Ectodermal cell (in vitro differentiated cells): ENCODE data around the gene NCF4.

Source experiments
- H3K27ac ChIP-seq: 2 replicates; pipeline ENCODE4 v1.7.0; 2013; ENCODE audit warnings: mild to moderate bottlenecking, low read depth, low read length; ENCODE audit not compliant: insufficient read depth, poor library complexity, severe bottlenecking
- H3K27me3 ChIP-seq: 2 replicates; pipeline ENCODE4 v1.7.0; 2013; ENCODE audit warnings: mild to moderate bottlenecking, low read length; ENCODE audit not compliant: insufficient read depth, control insufficient read depth, poor library complexity, severe bottlenecking
- H3K36me3 ChIP-seq: one replicate; pipeline ENCODE4 v1.7.0; 2013; ENCODE audit warnings: low read length; ENCODE audit not compliant: control insufficient read depth, insufficient read depth
- H3K4me1 ChIP-seq: one replicate; pipeline ENCODE4 v1.7.0; 2013; ENCODE audit warnings: low read length; ENCODE audit not compliant: control insufficient read depth, insufficient read depth
- H3K4me3 ChIP-seq: 2 replicates; pipeline ENCODE4 v1.7.0; 2013; ENCODE audit warnings: low read depth, low read length, control low read depth; ENCODE audit not compliant: insufficient read depth
- H3K9me3 ChIP-seq: 2 replicates; pipeline ENCODE4 v1.7.0; 2013; ENCODE audit warnings: mild to moderate bottlenecking, low read length, moderate library complexity; ENCODE audit not compliant: control insufficient read depth
- WGBS, 2 experiments: methylation state at CpG; one replicate each; pipeline ENCODE4 v1.1.7; 2013; ENCODE audit warnings: missing lambda C conversion rate in 2 of 2; 5-methylcytosine and 5-hydroxymethylcytosine counted together

The NCF4 gene

GRCh38 chr22:36863979-36864378 lies 3.2 kb downstream of the NCF4 start:
- WGBS, 2 experiments: 89 to 93% methylated on average over 6 of the region's 6 CpGs
- H3K27me3 ChIP-seq: no peaks in the 10 kb centered on the region
- H3K4me3 ChIP-seq: no peak overlapping the region
- H3K27ac ChIP-seq: no peak overlapping the region
- H3K9me3 ChIP-seq: no peaks in the 10 kb centered on the region
- H3K36me3 ChIP-seq: no peaks in the 10 kb centered on the region
- no peaks in the 10 kb centered on the region for H3K4me1 ChIP-seq

- H3K27me3 ChIP-seq: no peaks in the 10 kb centered on the region
- H3K4me1 ChIP-seq: no peaks in the 10 kb centered on the region
- no peak overlapping the region for H3K4me3 ChIP-seq
- no peaks in the 10 kb centered on the region for H3K36me3 ChIP-seq
- no peak overlapping the region for H3K27ac ChIP-seq
- no peaks in the 10 kb centered on the region for H3K9me3 ChIP-seq
- WGBS, 2 experiments: 89 to 91% methylated on average over 14 of the region's 14 CpGs
Measured at GRCh38 chr22:36864454-36865215, 3.8 kb downstream of the NCF4 start.

DNA sequence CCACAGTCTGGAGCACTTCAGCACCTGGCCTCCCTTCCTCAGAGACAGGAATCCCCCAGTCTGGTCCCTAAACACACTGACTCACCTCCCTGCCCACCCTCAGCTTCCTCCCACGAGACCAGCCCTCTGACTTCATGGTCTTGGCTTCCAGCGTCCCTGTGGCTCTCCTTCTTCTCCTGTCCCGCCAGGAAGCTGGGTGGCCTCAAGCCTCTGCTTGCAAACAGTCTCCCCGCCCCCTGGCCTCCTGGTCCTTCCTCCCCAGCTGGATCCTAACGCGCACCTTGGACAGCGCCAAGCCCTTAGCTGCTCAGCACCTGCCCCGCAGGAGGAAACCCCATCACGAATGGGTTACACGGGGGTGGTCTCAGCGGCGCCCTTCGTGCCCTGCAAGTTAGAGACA lies 4.5 kb downstream of the NCF4 start:
- 28 to 37% methylated on average over 13 of the region's 13 CpGs for WGBS, 2 experiments
- Histone ChIP-seq H3K4me1 (no peaks in the 10 kb centered on the region), H3K9me3 (no peaks in the 10 kb centered on the region), H3K27ac (no peak overlapping the region), H3K4me3 (no peak overlapping the region), H3K36me3 (no peaks in the 10 kb centered on the region), H3K27me3 (no peaks in the 10 kb centered on the region)

- Histone ChIP-seq H3K27me3 (no peaks in the 10 kb centered on the region), H3K4me3 (no peak overlapping the region), H3K4me1 (no peaks in the 10 kb centered on the region), H3K9me3 (no peaks in the 10 kb centered on the region), H3K27ac (no peak overlapping the region), H3K36me3 (no peaks in the 10 kb centered on the region)
- 88 to 93% methylated on average over 5 of the region's 5 CpGs for WGBS, 2 experiments
Measured at GRCh38 chr22:36867695-36868094, 6.9 kb downstream of the NCF4 start.

DNA sequence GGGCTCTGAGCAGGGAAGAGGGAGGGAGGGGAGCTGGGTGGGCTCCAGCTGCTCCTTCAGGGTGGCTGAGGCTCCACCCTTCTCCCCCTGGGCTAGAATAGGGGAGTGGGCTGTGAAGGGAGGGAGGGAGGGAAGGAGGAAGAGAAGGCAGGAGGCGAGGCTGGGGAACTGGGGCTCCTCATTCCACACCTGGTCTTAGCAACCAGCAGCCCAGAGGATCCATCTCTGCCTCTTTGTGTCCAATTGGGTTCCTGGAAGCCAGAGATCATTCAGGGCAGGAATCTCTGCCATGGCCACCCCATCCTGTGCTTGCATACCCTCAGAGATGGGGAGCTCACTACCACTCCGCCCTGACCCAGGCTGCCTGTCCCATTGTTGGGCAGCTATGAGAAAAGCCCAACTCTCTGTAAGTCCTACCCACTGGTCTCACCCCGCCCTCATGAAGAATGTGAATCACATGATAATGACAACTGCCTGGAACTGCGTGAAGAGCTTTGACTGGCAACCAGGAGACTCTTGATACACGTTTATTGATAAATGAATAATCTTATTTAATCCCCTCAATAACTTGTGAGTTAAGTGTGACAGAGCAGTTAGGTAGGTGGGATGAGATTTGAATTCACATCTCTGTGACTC lies 7.9 kb downstream of the NCF4 start:
- H3K27ac ChIP-seq: no peak overlapping the region
- H3K4me1 ChIP-seq: no peaks in the 10 kb centered on the region
- no peaks in the 10 kb centered on the region for H3K27me3 ChIP-seq
- H3K9me3 ChIP-seq: no peaks in the 10 kb centered on the region
- WGBS, 2 experiments: 81 to 93% methylated on average over 3 to 5 of the region's 5 CpGs
- H3K36me3 ChIP-seq: no peaks in the 10 kb centered on the region
- H3K4me3 ChIP-seq: no peak overlapping the region

GRCh38 chr22:36870250-36870649 lies 9.4 kb downstream of the NCF4 start:
- no peaks in the 10 kb centered on the region for H3K36me3 ChIP-seq
- WGBS, 2 experiments: 89% methylated on average over 14 of the region's 14 CpGs

GRCh38 chr22:36871669-36872081 lies 10.9 kb downstream of the NCF4 start:
- Histone ChIP-seq H3K36me3 (no peaks in the 10 kb centered on the region), H3K27ac (no peak overlapping the region), H3K4me3 (no peak overlapping the region), H3K27me3 (no peaks in the 10 kb centered on the region), H3K4me1 (no peaks in the 10 kb centered on the region), H3K9me3 (no peaks in the 10 kb centered on the region)
- 66 to 71% methylated on average over 11 of the region's 11 CpGs for WGBS, 2 experiments

More at GRCh38 chr22:36870250-36870649, 9.4 kb downstream of the NCF4 start:
- Histone ChIP-seq H3K9me3 (no peaks in the 10 kb centered on the region), H3K27ac (no peak overlapping the region), H3K27me3 (no peaks in the 10 kb centered on the region), H3K4me3 (no peak overlapping the region), H3K4me1 (no peaks in the 10 kb centered on the region)

DNA sequence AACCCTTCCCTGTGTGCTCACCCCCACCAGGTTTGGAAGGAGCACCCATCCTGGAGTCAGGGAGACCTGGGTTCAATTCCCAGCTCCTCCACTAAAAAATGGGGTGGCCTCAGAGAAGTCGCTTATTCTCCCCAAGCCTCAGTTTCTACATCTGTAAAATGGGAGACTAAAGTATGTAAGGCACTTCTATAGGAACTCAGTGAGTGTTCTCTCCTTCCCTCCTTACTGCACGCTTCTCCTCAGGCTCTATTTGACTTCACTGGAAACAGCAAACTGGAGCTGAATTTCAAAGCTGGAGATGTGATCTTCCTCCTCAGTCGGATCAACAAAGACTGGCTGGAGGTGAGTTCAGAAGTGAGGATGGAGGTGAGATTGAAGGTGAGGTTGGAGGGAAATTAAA lies 11.3 kb downstream of the NCF4 start:
- H3K27ac ChIP-seq: no peak overlapping the region
- H3K36me3 ChIP-seq: no peaks in the 10 kb centered on the region
- H3K4me3 ChIP-seq: no peak overlapping the region
- no peaks in the 10 kb centered on the region for H3K9me3 ChIP-seq
- no peaks in the 10 kb centered on the region for H3K4me1 ChIP-seq
- WGBS, 2 experiments: 88 to 96% methylated on average over 3 of the region's 3 CpGs
- no peaks in the 10 kb centered on the region for H3K27me3 ChIP-seq

- H3K9me3 ChIP-seq: no peaks in the 10 kb centered on the region
- no peak overlapping the region for H3K27ac ChIP-seq
- no peaks in the 10 kb centered on the region for H3K4me1 ChIP-seq
- H3K27me3 ChIP-seq: no peaks in the 10 kb centered on the region
- H3K4me3 ChIP-seq: no peak overlapping the region
- H3K36me3 ChIP-seq: no peaks in the 10 kb centered on the region
- 94% methylated on average over 2 of the region's 2 CpGs for WGBS, 2 experiments
Measured at GRCh38 chr22:36872866-36873498, 12.2 kb downstream of the NCF4 start.

- no peaks in the 10 kb centered on the region for H3K4me1 ChIP-seq
- no peaks in the 10 kb centered on the region for H3K36me3 ChIP-seq
- H3K27me3 ChIP-seq: no peaks in the 10 kb centered on the region
- H3K4me3 ChIP-seq: no peak overlapping the region
- 88 to 90% methylated on average over 6 of the region's 6 CpGs for WGBS, 2 experiments
- H3K27ac ChIP-seq: no peak overlapping the region
- H3K9me3 ChIP-seq: no peaks in the 10 kb centered on the region
Measured at GRCh38 chr22:36873614-36874308, 13.0 kb downstream of the NCF4 start.
